Ascending aorta (tissue), 2 donors: Measurements from ENCODE around the gene FBXW11. TPM values are rescaled to one million over a fixed set of nuclear protein-coding genes. Genes with fewer than 3 reads are reported as not detected.
"Not testable (repeated sequence)": the region's sequence is repeated elsewhere in the genome, so short reads cannot be mapped to it uniquely, and the experiment has no call there.

Experiments
- DNase-seq, 2 donors: peaks; one replicate each; pipeline ENCODE4 v3.0.0-alpha.2; 2019; ENCODE audit warnings: low spot score in 2 of 2
- H3K27ac ChIP-seq, 2 donors: fragments of 200-600 bp; sonication (generic); one replicate each; pipeline ENCODE4 v1.5.1; 2016 to 2017; ENCODE audit warnings: mild to moderate bottlenecking in 1 of 2
- H3K27me3 ChIP-seq: fragments of 200-600 bp; sonication (generic); one replicate; pipeline ENCODE4 v1.5.1; 2017
- H3K36me3 ChIP-seq, 2 donors: fragments of 200-600 bp; sonication (generic); one replicate each; pipeline ENCODE4 v1.5.1; 2016
- H3K4me1 ChIP-seq, 2 donors: fragments of 200-600 bp; sonication (generic); one replicate each; pipeline ENCODE4 v1.5.1; 2016 to 2017; ENCODE audit warnings: mild to moderate bottlenecking in 1 of 2
- H3K4me3 ChIP-seq, 2 donors: fragments of 200-600 bp; sonication (generic); one replicate each; pipeline ENCODE4 v1.5.1; 2016 to 2017; ENCODE audit warnings: mild to moderate bottlenecking in 1 of 2
- H3K9me3 ChIP-seq, 2 donors: fragments of 200-600 bp; sonication (generic); one replicate each; pipeline ENCODE4 v1.5.1; 2016
- intact Hi-C: fragments of 100-400 bp; cut with DNase I; formaldehyde crosslinking; loops from one replicate; pipeline ENCODE4 v1.15.1; 2023
- total RNA-seq: library from RNA; depleted of rRNA; stranded (reverse); fragments of >200 nt; gene quantifications from one replicate; pipeline ENCODE4 v1.1.0, GENCODE V29; 2016
- TF ChIP-seq, protein P1 (sequence below), 3 experiments: fragments of 200-600 bp in 2 of 3; fragments of 450-650 bp in 1 of 3; sonication (generic) in 2 of 3; IDR thresholded peaks; one replicate each; pipeline ENCODE4 v1.5.1; 2016 to 2019; ENCODE audit warnings: antibody characterized with exemption in 3 of 3, mild to moderate bottlenecking in 1 of 3, moderate library complexity in 1 of 3

FBXW11 gene
- total RNA-seq, 1 donor from 2014 or later = 34.6 TPM

DNA sequence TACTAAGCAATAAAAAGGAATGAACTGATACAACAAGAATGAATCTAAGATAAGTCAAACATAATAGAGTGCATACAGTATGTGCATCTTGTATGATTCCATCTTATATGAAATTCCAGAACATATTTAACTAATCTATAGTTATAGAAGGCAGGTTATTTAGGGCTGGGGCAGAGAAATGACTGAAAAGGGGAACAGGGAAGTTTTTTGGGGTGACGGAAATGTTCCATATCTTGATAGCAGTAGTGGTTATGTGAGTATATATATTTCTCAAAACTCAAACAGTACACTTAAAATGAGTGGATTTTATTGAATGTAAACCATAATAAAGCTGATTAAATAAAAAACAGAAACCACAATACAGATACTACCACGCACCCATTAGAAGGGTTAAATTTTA, 24.6 kb downstream of the FBXW11 start:
- Histone ChIP-seq H3K36me3 (no peaks in the 10 kb centered on the region), H3K4me3 (no peak overlapping the region), H3K27ac (no peak overlapping the region), H3K4me1 (no peaks in the 10 kb centered on the region), H3K27me3 (no peaks in the 10 kb centered on the region), H3K9me3 (peaks cover 19 to 28% of the 10 kb centered on the region in 2 donors)
- DNase-seq = no peak
- TF ChIP-seq, protein P1, sequence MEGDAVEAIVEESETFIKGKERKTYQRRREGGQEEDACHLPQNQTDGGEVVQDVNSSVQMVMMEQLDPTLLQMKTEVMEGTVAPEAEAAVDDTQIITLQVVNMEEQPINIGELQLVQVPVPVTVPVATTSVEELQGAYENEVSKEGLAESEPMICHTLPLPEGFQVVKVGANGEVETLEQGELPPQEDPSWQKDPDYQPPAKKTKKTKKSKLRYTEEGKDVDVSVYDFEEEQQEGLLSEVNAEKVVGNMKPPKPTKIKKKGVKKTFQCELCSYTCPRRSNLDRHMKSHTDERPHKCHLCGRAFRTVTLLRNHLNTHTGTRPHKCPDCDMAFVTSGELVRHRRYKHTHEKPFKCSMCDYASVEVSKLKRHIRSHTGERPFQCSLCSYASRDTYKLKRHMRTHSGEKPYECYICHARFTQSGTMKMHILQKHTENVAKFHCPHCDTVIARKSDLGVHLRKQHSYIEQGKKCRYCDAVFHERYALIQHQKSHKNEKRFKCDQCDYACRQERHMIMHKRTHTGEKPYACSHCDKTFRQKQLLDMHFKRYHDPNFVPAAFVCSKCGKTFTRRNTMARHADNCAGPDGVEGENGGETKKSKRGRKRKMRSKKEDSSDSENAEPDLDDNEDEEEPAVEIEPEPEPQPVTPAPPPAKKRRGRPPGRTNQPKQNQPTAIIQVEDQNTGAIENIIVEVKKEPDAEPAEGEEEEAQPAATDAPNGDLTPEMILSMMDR (IDR thresholded peaks at IDR 0.05) = no peak
- intact Hi-C loops = no loop called here

DNA sequence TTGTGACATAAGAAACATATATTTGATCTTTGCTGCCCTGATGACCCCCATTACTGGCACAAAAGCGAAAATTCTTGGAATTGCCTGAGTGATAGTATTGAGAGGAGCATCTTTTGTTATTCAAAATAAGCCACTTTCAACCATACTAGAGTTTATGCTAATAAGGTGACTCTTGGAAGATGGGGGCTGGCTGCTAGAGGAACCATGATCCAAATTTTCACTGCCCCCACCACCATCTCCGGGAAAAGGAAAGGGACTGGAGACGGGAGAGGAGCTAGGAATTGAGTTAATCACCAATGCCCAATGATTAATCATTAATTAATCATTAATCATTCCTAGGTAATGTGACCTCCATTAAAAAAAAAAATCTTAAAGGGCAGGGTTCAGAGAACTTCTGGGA, 25.6 kb downstream of the FBXW11 start:
- intact Hi-C loops = no loop called here
- no peaks in the 10 kb centered on the region for H3K27me3 ChIP-seq

DNA sequence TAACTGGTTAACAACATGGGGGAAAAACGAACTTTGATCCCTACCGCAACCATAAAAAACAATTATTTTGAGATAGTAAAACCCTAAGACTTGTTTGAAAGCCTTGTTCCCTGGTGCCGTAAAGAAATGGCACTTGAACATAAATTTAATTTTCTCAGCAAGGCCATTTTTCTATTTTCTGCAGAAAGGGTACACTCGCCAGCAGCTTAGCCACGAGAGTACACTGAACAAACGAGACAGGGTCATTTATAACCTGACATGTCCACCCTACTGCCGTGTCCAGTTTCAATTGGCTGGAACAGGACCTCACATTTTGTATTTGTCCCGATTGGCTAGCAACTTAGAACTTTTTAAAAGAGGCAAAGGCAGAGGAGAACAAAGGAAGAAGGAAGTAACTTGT, 26.8 kb downstream of the FBXW11 start:
- no peaks in the 10 kb centered on the region for H3K36me3 ChIP-seq
- H3K4me3 ChIP-seq = no peak overlapping the region
- DNase-seq = no peak
- H3K27me3 ChIP-seq = no peaks in the 10 kb centered on the region
- H3K4me1 ChIP-seq = peaks cover 0 to 7% of the 10 kb centered on the region in 2 donors
- TF ChIP-seq, protein P1 (IDR thresholded peaks at IDR 0.05) = no peak
- no peak overlapping the region for H3K27ac ChIP-seq
- intact Hi-C loops = no loop called here
- peaks cover 19 to 28% of the 10 kb centered on the region in 2 donors for H3K9me3 ChIP-seq

More for the DNA sequence above, 25.6 kb downstream of the FBXW11 start:
- DNase-seq = no peak
- H3K36me3 ChIP-seq = no peaks in the 10 kb centered on the region
- H3K27ac ChIP-seq = no peak overlapping the region
- TF ChIP-seq, protein P1 (IDR thresholded peaks at IDR 0.05) = no peak
- H3K4me3 ChIP-seq = no peak overlapping the region
- H3K4me1 ChIP-seq = peaks cover 0 to 3% of the 10 kb centered on the region in 2 donors
- peaks cover 19 to 28% of the 10 kb centered on the region in 2 donors for H3K9me3 ChIP-seq

DNA sequence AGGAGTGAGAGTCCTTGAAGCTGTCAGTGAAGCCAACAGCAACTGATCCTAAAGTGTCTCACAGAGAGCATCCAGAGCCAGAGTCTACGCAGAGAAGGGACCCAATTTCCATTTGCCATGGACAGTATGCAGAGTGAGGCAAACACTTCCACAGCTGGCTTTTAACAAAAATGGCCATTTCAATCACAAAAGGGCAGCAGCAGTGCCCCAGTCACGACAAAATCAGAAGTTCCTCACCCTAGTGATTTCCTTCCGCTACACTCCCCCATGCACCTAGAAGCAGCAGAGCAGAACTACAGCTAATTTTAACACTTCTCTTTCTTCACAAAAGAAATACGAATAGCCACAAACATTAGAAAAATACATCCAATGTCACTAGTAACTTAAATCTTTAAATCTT, 27.9 kb downstream of the FBXW11 start:
- no peak for DNase-seq
- no peaks in the 10 kb centered on the region for H3K27me3 ChIP-seq
- H3K36me3 ChIP-seq = no peaks in the 10 kb centered on the region
- TF ChIP-seq, protein P1 (IDR thresholded peaks at IDR 0.05) = no peak
- intact Hi-C loops = no loop called here
- H3K27ac ChIP-seq = no peak overlapping the region
- H3K4me1 ChIP-seq = peaks cover 0 to 7% of the 10 kb centered on the region in 2 donors
- H3K9me3 ChIP-seq = peaks cover 19 to 28% of the 10 kb centered on the region in 2 donors
- H3K4me3 ChIP-seq = no peak overlapping the region

DNA sequence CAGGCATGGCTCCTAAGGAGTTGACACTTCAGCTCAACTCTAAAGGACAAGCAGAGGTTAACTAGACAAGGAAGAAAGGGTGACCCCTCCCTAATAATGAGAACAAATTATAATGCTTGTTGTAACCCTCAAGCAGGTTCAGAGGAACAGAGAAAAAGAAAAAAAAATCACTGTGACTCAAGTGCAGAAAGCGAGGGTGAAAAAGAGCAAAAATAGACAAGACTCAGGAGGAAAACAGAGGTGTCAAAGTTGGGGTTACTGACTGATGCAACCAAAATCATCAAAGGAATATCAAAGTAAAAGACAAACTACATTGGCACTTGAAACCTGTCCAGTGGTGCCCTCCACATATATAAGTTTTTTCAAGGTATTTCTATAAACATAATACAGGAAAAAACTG, 28.4 kb downstream of the FBXW11 start:
- H3K36me3 ChIP-seq = no peaks in the 10 kb centered on the region
- TF ChIP-seq, protein P1 (IDR thresholded peaks at IDR 0.05) = no peak
- H3K4me3 ChIP-seq = no peak overlapping the region
- H3K27me3 ChIP-seq = no peaks in the 10 kb centered on the region
- H3K27ac ChIP-seq = no peak overlapping the region
- peaks cover 19 to 28% of the 10 kb centered on the region in 2 donors for H3K9me3 ChIP-seq
- intact Hi-C loops = no loop called here
- no peak for DNase-seq
- H3K4me1 ChIP-seq = peaks cover 0 to 7% of the 10 kb centered on the region in 2 donors

DNA sequence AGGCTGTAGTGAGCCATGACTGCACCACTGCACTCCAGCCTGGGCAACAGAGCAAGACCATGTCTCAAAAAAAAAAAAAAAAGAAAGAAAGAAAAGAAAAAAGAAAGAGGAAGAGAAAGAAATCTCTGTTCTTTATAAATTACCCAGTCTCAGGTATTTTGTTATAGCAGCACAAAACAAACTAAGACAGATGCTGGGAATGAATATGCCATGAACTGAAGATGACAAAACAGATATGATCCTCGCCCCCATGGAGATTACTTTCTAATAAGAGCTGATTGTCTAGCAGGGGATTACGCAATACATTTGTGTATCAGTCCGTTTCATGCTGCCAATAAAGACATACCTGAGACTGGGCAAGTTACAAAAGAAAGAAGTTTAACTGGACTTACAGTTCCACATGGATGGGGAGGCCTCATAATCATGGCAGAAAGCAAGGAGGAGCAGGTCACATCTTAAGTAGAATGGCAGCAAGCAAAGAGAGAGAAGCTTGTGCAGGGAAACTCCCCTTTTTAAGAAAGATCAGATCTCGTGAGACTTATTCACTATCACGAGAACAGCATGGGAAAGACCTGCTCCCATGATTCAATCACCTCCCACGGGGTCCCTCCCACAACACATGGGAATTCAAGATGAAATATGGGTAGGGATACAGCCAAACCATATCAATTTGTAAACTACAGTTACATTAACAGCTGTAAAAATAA, 29.0 kb downstream of the FBXW11 start:
- DNase-seq, intact Hi-C loops, H3K27ac ChIP-seq, H3K4me3 ChIP-seq, H3K4me1 ChIP-seq, H3K36me3 ChIP-seq, H3K27me3 ChIP-seq: not testable (repeated sequence)
- peaks cover 19 to 28% of the 10 kb centered on the region in 2 donors for H3K9me3 ChIP-seq
